Measurements from ENCODE around the gene SPECC1. TPM values are rescaled to one million over a fixed set of nuclear protein-coding genes. Genes with fewer than 3 reads are reported as not detected.
A peak's percentile ranks its signal among the peaks of the same experiment; 100 is the strongest.
"Not testable (repeated sequence)": the region's sequence is repeated elsewhere in the genome, so short reads cannot be mapped to it uniquely, and the experiment has no call there.

Gene SPECC1
- total RNA-seq, 1 donor from 2014 or later = 83.8 TPM

DNA sequence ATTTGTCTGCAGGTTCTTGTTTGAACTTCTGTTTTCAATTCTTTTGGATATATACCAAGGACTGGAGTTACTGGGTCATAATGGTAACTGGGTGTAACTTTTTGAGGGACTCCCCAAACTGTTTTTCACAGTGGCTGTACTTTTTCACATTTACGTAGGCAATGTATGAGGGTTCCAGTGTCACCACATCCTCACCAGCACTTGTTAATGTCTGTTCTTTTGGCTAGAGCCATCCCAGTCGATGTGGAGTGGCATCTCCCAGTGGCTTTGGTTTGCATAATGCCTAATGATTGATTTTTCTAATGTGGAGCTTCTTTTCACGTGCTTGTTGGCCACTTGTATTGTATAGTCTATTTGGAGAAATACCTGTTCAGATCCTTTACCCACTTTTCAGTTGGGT, 59.3 kb downstream of the SPECC1 start:
- no peak for DNase-seq (ENCODE audit: low spot score)

DNA sequence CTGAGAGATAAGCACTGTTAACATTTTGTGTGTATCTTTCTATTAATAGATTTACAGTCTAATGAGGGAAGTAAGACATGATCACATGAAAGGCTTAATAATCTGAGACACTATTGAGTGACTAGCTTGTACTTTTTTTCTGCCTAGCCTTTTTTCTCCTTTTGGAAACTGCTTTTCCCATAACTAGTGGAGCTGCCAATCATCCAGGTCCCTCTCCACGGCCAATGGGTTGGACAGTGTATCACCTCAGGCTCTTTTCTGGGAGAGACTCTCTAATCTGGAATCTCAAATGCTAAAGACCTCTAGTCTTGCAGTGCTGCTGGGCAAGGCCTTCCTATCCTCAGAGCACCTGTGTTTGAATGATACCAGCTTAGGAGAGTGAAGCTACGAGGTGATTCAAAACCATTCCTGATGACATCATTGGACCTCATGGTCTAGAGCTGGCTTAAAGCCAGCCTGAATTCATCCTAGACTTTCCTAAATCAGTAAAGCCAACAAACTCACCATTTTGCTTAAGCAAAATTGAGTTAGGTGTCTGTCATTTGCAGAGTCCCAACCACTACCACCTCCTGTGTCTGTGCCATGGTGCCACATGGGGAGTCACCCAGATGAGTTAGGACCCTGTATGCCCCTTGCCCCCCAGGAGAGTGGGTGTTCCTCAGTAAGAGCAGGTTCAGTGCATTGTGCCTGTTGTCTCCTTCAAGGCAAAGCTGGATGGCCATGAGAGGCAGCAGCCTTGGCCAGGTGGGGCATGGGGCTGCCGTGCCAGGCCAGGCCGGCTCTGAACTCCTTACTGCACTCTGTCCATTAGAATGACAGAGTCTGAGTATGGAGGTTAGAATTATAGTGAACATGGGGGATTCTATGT, 62.9 kb downstream of the SPECC1 start:
- DNase-seq (ENCODE audit: low spot score) = no peak

DNA sequence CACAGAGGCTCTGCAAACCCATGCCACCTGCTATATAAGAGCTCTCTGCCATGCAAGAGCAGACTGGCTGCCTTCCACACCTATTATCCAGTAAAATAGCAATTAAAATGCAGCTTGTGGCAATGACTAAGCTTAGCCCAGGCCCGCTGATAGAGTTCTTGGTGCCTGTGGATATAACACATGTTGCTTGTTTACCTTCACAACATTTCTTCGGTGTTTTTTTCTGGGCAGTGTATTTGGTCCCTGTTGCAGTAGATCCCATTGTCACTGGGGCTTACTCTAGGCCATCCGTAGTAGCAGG, 63.5 kb downstream of the SPECC1 start:
- DNase-seq (ENCODE audit: low spot score) = no peak

DNA sequence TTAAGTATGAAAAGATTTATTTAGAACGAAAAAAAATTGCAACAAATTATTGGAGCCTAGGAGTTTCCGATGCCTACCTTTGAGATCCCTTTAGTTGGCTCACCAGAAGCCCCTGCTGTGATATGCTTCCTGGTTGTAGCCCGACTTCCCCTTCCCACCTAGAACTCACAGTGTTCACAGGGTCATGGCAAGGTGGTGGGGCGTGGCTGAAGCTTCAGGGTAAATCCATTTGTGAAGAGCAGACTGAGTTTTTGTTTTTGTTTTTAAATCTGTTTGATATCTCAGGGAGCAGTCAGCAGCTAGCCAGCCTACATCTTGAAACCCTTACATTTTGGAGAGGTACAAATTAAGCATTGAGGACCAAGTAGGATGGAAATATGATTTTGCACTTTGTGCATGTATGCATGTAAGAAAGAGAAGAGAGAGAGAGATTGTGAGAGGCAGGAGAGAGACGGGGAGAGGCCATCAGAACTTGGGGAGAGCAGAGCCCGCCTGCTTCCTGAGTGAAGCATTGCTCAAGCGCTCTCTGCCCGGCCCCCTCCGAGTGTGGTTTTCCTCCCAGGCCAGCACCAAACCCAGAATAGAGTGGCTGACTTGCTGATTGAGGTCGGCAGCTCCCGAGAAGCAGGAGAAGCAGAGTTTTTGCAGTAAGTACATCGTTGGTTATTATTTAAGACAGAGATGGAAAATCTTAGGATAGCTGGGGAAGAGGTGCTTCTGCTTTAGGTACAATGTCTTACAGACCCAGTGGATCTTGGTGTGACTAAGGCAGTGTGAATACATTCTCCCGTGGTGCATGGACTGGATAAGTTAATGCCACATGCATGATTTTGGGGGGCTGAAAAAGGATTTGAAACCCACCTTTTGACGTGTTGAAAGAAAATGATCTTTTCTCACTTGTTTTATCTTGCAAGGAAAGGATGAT, 64.2 kb downstream of the SPECC1 start:
- DNase-seq (ENCODE audit: low spot score) = peak; percentile 46

DNA sequence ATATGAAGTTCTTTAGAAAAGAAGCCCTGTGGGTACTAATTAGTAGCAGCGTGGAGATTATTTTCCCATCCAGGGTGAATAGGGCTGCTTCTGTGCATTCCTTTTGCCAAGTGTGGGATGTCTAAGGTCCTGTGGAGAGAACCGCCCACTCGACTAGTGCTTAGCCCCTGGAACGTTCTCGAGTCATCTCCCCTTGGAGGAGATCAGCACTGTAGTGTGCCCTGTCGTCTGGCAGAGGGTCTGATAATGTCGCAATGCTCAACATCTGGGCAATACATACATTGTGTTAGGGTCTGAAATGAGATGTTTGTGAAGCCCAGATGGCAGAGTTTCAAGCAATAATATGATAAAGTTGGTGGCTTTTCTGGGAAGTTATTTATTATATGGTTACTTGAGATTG, 64.8 kb downstream of the SPECC1 start:
- DNase-seq (ENCODE audit: low spot score) = no peak

DNA sequence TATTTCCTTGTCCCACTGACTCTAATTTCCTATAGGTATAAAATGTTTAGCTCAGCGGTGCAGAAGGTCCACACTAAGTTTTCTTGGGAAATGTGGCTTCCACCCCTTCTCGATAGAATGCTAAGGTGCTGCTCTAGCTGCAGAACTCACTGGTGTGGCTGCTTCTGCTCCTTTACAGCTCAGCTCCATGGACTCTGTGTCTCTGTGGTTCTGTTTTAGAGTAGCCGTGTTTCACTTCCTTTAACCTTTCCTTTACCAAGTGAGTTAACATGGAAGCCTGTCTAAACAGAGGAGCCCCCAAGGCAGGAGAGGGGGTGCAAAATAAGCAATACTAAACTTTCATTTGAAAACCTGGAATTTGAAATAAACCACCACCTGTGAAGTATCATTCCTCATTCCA, 65.3 kb downstream of the SPECC1 start:
- DNase-seq (ENCODE audit: low spot score) = no peak

DNA sequence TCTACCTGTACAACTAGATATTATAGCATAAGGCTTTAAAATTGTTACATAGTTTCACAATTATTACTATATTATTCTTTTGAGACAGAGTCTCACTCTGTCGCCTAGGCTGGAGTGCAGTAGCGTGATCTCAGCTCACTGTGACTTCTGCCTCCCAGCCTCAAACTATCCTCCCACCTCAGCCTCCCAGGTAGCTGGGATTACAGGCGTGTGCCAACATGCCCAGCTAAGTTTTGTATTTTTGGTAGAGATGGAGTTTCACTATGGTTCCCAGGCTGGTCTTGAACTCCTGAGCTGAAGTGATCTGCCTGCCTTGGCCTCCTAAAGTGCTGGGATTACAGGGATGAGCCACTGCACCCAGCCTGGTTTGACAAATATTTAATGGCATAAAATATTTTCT, 67.0 kb downstream of the SPECC1 start:
- DNase-seq (ENCODE audit: low spot score) = not testable (repeated sequence)

DNA sequence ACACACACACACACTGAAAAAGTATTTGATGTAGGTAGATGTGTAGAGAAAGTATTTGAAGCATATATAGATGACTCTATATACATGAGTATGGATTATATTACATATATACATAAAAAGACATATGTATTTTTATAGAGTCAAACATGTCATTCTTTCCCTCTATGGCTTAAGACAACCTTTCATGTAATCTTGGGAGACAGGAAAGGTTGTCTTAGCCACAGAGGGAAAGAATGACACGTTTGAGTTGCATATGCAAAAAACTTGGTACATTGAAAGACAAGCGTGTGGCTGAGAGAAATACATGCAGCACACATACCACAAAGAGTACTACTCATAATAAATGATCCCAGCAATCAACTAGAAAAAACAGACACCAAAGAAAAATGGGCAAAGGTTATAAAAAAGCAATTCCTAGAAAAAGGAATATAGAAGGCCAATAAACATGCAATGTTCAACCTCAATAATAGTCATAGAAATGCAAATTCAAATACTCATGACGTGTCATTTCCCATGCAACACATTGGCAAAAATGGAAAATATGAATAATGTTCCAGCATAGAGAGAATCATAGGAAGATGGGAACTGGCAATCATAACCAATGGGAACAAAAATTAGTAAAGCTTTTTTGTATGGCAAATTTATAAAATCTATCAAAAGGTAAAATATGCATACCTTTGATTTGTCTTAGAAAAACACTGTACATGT, 69.0 kb downstream of the SPECC1 start:
- no peak for DNase-seq (ENCODE audit: low spot score)

DNA sequence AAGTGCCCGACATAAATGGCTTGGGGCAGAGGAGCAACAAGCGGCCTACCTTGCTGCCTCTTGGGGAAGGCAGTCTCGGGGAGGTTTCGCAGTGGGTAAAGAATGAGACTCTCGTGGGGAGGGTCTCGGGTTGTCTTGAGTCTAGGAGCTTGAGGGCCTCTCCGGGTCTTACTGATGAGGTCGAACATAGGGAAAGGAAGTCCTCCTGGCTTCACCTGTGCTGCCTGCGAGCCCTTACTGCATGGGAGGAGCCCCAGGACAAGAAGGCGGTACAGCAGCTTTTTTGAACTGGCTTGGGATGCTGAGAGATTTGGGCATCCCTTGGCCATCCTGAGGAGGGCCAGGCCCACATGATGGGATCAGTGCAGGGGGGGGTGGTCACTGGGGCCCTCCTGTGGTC, 71.4 kb downstream of the SPECC1 start:
- DNase-seq (ENCODE audit: low spot score) = no peak

DNA sequence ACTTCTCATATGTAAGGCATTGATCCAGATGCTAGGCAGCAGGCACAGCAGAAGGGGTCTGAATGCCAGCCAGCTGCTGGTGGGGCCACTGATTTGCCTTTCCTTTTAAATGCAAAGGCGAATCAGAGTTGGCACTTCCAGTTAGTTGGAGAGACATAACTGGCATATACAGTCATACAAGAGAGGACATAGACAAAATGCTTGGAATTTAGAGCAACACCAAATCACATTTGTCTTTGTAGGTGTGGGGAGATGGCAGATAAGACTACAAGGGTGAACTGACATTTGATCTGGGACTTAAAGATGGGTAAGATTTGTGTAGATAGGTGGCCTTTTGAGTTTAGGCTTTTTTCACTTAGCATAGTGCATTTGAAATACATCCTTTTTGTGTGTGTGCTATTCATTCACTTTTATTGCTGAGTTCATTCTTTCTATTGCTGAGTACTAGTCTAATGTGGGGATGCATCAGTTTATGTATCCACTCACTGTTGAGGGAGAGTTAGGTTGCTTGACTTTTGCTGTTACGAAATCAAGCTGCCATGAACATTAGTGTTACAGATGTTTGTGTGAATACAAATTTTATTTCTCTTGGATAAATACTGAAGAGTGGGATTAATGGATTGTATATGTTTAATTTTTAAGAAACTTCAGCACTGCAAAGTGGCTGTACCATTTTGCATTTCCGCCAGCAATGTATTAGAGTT, 74.1 kb downstream of the SPECC1 start:
- DNase-seq (ENCODE audit: low spot score) = no peak

DNA sequence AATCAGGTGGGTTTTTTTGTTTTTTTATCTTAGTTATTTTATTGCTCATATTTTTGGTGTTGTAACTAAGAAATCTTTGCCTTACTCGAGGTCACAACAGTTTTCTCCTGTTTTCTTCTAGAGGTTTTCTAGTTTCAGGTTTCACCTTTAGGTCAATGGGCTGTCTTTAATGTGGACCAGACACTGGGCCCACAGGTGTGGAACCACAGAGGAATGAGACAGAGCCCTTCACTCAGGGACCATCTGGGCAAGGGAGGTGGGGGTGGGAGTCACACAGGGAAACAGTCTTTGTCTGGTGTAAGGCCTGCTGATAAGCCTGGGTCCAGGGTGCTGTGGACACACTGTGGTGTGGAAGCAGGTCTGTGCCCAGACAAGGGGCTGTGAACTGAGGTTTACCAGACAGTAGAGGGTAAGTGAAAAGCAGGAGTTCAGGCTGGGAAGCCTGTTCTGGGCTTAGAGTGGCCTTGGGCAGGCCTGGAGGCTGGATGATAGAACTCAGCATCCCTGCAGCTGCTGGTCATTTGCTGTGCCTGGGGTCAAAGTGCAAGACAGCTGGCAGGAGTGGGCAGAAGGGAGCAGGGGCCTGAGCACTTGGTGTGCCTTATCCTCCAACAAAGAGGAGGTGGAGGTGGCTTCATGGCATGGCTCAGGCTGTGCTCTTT, 75.6 kb downstream of the SPECC1 start:
- DNase-seq (ENCODE audit: low spot score) = no peak

DNA sequence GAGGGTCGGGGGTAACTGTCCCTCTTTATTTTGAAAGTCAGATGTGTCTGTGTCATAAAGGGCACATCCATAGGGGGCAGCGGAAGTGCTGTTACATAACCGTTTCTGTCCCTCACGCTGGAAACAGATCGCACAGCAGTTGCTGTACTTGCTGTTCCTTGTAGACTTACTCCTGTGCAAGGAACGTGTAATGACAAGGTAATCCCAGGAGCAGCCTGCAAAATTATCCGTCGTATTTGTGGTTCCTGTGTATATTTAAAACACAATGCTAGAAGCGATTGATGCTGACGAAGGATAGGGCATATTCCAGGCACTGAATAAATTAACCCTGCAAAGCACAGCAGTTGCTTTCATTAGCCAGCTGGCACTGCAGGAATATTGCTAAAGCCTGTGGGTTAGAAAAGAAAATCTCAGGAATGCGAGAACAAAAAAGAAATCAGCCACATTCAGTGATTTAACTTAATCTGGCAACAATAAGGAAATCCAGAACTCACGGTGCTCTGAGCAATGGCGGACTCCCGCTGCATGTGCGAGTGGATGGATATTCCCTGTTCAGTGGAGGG, 76.2 kb downstream of the SPECC1 start:
- no peak for DNase-seq (ENCODE audit: low spot score)

DNA sequence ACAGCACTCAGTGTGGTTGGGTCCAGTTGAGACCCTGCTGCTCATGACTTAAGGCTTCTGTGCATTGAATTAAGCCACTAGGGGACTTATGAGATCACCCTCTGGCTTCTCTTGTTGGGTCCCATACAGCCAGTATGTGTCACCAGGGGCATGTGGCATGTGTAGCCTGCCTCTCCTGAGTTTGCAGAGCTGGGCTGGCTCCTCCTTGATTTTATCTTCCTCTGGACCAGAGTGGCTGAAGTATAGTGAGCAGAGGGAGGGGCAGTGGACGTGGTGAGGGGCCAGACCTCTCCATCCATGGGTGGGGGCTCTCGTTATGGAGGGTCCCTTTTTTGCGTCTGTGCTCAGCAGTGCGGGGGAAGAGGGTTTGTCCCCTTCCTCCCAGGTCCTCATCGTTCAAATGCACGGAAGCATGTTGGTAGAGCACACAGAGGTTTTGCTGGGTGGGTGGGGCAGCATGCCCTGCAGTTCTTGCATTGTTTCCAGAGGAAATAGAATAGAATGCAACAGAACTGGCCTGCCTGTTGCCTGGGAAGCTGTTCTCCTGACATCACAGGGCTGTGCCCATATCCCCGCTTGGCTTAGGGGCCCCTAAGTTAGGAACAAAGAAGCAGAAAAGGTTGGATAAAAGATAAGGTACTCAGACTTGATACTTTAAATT, 77.4 kb downstream of the SPECC1 start:
- no peak for DNase-seq (ENCODE audit: low spot score)

DNA sequence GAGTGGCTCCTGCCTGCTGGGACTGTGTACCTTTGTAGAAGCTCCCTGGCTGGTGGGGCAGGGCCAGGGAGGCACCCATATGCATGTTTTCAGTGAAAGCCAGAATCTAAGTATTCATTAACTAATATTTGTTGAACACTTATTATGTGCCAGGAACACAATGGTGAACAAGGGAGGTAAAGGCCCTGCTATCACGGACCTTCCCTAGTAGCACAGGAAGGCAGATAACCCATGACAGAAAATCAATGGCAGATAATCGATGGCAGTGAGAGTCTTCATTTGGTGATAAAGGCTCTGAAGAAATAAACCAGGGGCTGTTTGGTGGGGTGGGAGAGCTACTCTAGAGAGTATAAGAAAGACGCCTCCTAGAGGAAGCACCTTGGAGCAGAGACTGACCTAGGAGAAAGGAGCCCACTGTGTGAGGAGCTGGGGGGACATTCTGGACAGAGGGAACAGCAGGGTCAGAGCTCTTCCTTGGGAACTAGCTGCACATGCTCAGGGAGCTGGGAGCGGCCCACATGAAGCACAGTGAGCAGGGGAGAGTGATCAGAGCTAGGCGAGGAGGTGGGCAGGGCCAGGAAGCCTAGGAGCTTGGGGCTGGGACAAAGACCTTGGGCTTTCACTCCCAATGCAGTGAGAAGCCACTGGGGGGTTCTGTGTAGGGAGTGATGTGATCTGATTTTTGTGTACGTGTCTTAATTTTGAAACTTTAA, 78.5 kb downstream of the SPECC1 start:
- DNase-seq (ENCODE audit: low spot score) = peak; percentile 62

DNA sequence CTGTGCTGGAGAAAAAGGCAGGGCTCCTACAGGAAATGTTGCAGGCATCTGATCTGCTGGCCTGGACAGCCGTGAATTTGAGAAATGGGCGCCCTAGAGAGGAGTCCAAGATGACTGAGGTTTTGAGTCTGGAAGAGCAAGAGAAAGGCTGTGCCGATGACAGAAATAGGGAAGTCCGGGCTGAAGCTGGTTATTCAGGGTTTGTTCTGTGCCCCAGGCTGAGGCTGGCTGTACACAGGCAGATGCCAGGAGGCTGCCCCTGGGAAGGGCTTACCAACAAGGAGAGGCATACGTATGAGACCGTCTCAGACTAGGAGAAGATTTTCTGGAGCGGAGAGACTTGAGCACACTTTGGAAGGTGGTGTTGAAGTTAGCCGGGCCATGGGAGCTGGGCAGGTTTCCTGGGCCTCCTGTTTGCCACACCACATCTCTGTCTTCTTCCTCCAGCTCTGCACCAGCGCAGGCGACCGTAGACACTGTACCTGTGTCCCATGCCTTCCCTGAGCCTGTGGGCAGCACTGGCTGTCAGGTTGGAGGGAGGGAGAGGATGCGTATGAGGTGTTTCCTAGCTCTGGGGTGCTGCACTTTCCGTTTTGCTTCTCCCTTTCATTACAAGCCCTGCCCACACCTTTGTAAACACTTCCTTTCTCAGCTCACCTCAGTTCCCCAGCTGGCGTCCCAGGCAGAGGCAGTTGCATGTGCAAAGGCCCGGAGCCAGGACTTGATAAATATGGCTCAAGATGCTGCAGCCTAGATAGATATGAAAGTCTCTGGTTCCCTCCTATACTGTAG, 80.8 kb downstream of the SPECC1 start:
- no peak for DNase-seq (ENCODE audit: low spot score)

DNA sequence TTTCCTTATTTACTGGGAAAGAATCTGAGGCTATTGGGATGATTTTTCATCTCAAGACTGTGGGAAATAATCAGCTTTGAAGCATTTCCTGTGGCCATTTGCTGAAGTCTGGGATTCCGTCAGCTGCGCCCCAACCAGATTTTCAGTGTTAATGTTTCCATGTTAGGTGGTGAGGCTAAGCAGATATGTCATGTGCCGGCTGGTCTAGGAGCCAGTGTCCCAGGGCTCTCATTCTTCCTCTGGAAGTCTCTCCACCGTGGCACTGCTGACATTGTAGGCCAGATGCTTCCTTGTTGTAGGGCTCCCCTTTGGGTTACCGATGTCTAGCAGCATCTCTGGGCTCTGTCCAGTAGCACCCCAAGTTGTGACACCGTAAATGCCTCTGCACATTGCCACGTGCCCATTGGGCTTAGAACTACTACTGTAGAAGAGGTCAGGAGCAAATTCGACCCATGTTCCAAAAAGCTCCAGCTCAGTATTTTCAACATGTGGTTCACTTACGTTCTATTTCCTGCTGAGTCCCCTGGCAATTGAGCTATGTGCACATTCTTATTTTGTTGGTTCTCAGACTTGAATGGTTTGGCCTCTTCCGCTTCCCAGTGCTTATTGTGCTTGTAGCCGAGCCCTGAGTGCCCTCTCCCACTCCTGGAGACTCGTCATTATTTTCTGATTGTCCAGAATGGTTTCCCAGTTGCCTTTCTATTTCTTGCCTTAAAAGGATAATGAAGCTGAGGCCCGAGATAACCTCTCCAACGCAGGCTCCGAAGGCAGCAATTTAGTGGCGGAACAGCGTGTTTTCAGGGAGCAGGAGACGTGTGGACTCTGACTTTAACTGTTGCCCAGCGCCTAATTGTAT, 82.2 kb downstream of the SPECC1 start:
- no peak for DNase-seq (ENCODE audit: low spot score)

DNA sequence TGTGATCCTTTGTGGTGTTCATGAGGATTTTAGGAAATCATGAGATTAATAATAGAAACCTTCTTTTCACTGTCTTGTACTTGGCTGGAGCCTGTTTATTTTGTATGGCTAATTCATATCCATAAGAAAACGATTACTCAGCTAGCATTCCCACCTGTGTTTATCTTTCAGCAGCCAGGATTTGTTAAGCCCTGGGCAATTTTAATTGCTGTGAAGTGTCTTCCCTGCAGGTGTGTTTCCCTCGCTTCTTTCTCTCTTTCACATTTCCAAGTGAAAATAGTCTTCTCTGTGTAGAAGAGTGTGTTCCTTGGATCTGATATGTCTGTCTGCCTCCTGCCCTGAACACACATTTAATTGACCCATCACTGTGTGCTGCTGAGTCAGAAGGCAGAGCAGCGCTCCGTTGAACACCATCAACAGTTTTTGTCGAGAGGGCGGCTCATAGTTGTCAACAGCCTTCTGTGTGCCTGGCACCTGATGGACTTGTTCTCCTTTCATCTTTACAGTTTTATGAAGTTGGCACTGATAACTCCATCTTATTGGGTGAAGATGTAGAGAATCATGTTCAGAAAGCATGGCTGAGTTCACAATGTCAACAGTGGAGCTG, 83.2 kb downstream of the SPECC1 start:
- no peak for DNase-seq (ENCODE audit: low spot score)

Measured in mucosa of gallbladder (tissue), 1 donor.